Uterus (tissue), 2 donors: ENCODE results near the gene TMEM131.

Experiments used
- CTCF ChIP-seq, 4 experiments: fragments of 200-600 bp in 2 of 4; fragments of 450-650 bp in 2 of 4; sonication (generic) in 2 of 4; IDR thresholded peaks; one replicate each; pipeline ENCODE4 v1.5.1; 2016 to 2019; ENCODE audit warnings: antibody characterized with exemption in 4 of 4, mild to moderate bottlenecking in 2 of 4, moderate library complexity in 1 of 4
- POLR2A ChIP-seq, 2 donors: fragments of 450-650 bp; IDR thresholded peaks; one replicate each; pipeline ENCODE4 v1.6.1; 2016; ENCODE audit warnings: antibody characterized with exemption in 2 of 2, mild to moderate bottlenecking in 1 of 2, moderate library complexity in 1 of 2

DNA sequence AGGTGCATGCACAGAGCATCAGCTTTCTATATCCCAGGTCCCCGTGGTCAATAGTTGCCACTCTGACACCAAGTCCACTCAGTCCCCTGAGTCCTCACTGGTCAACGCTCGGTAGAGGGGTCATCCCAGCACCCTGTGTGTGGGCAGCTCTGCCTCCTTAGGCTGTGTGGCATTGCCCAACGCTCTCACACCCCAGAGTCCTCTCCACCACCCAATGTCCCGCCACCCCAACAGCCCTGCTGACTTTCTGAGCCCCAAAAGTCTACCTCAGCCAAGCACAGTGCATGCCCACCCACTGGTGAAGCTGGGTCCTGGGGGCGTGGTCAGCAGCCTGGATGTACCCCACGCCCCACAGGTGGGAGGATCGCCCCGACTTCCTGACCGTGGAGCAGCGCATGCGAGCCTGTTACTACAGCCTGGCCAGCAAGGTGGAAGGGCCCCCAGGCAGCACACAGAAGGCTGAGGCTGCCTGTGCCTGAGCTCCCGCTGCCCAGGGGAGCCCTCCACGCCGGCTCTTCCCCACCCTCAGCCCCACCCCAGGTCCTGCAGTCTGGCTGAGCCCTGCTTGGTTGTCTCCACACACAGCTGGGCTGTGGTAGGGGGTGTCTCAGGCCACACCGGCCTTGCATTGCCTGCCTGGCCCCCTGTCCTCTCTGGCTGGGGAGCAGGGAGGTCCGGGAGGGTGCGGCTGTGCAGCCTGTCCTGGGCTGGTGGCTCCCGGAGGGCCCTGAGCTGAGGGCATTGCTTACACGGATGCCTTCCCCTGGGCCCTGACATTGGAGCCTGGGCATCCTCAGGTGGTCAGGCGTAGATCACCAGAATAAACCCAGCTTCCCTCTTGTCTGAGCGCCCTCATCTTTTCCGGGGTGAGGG, 256.5 kb downstream of the TMEM131 start:
- TF ChIP-seq POLR2A (IDR thresholded peaks at IDR 0.05) (no peak), CTCF (IDR thresholded peaks at IDR 0.05) (no peak)
